Glomerular endothelial cell (primary cell): ENCODE results near the gene OSBPL8. TPM values are rescaled to one million over a fixed set of nuclear protein-coding genes. Genes with fewer than 3 reads are reported as not detected.
"Not testable (repeated sequence)": the region's sequence is repeated elsewhere in the genome, so short reads cannot be mapped to it uniquely, and the experiment has no call there.

Experiments
- DNase-seq: peaks from one replicate; pipeline ENCODE4 v3.0.0-alpha.2; 2011; ENCODE audit warnings: low read depth, low spot score; ENCODE audit errors: extremely low read depth
- total RNA-seq: library from RNA; depleted of rRNA; stranded (reverse); fragments of >200 nt; gene quantifications from 2 replicates; pipeline ENCODE4 v1.2.3, GENCODE V29; 2015

OSBPL8 gene
- total RNA-seq, 1 donor from 2014 or later, result 55.0 TPM

DNA sequence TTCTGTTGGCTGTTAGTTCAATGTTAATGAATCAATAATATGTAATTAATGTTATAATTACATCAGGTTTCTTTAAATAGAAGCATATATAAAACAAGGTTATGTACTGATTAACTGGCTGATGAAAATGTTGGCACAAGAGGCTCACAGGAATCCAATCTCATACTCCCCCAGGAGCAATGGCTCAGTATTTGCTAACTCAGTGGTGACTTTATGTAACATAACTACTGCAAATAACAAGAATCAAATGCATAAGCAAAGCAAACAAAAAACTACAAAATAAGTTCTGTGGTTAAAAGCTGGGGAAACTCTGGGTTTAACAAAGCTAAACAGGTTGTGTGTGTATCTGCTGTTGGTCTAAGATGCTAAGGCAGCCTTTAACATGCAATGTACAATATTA, 183.6 kb downstream of the OSBPL8 start:
- no peak for DNase-seq

GRCh38 chr12:76375470-76375869, 184.1 kb downstream of the OSBPL8 start:
- no peak for DNase-seq

GRCh38 chr12:76374386-76375020, 185.1 kb downstream of the OSBPL8 start:
- no peak for DNase-seq

DNA sequence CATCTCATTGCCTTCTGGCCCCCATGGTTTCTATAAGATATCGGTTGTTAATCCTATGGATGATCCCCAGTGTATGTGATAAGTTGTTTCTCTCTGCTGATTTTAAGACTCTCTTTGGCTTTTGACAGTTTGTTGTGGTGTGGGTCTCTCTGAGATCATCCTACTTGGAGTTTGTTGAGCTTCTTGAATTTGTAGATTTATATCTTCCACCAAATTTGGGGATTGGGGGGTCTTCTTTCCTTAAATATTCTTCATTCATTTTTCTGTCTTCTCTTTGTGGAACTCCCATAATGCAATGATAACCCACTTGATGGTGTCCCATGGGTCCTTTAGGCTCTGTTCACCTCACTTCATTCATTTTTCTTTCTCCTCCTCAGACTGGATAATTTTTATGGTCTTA, 191.3 kb downstream of the OSBPL8 start:
- no peak for DNase-seq

- no peak for DNase-seq
Observed at GRCh38 chr12:76366163-76366562, 193.4 kb downstream of the OSBPL8 start.

DNA sequence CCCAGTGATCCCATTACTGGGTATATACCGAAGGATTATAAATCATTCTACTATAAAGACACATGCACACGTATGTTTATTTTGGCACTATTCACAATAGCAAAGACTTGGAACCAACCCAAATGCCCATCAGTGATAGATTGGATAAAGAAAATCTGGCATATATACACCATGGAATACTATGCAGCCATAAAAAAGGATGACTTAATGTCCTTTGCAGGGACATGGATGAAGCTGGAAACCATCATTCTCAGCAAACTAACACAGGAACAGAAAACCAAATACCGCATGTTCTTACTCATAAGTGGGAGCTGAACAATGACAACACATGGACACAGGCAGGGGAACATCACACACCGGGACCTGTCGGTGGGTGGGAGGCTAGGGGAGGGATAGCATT, 195.4 kb downstream of the OSBPL8 start:
- not testable (repeated sequence) for DNase-seq

GRCh38 chr12:76360316-76360715, 199.3 kb downstream of the OSBPL8 start:
- DNase-seq, result no peak

- DNase-seq, result no peak
Observed at GRCh38 chr12:76356071-76356470, 203.5 kb downstream of the OSBPL8 start.

GRCh38 chr12:76348079-76348901, 211.3 kb downstream of the OSBPL8 start, which contains the start of gene BBS10:
BBS10 (minus strand) TSS chr12:76348415; CDS start chr12:76348358, 57 bp downstream.
- peak; percentile 70 for DNase-seq

DNA sequence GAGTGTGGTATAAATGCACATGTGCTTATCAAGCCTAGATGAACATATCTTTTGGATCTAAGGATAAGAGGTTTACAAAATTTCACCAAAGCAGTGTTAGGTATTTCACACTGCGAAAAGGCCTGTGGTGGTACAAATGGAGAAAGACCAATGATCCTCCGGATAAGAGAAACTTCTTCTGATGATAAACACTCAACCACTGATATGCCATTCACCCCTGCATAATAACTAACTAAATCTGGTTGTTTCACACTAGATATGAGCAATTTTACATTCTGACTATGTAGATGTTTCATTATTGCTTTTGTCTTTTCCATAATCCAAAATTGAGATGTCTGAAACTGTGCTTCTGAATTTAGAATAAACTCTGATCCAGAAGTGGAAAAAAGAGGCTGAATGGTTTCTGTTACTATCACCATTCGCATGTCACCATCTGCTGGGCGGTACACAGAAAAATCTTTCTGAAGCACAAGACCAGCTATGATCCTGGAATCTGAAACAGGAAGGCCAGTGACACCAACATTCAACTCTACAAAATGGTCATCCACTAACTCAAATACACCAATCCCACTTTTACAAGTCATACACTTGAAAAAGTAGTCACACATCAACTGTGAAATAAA, 212.7 kb downstream of the OSBPL8 start:
- DNase-seq, result peak; percentile 41

- no peak for DNase-seq
Observed at GRCh38 chr12:76346236-76346635, 213.3 kb downstream of the OSBPL8 start.

DNA sequence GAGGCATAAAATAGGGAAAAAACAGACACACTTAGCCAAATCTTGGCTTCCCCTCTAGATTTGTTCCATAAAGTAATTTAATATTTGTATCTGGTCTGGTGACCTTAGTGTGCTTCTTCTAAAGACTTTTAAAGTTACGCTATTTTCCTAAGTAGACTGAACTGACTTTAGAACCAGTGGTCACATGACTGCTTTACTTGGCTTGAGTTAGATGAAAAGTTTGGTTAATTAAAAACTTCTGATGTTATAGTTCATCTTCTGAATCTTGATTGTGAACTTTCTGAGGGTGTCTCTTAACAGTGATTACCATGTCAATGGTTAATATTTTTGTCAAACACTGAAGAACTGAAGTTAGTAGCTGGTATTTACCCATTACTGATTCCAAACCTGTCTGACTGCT, 214.0 kb downstream of the OSBPL8 start:
- no peak for DNase-seq

- DNase-seq, result peak; percentile 33
Observed at GRCh38 chr12:76341436-76342030, 218.0 kb downstream of the OSBPL8 start.

DNA sequence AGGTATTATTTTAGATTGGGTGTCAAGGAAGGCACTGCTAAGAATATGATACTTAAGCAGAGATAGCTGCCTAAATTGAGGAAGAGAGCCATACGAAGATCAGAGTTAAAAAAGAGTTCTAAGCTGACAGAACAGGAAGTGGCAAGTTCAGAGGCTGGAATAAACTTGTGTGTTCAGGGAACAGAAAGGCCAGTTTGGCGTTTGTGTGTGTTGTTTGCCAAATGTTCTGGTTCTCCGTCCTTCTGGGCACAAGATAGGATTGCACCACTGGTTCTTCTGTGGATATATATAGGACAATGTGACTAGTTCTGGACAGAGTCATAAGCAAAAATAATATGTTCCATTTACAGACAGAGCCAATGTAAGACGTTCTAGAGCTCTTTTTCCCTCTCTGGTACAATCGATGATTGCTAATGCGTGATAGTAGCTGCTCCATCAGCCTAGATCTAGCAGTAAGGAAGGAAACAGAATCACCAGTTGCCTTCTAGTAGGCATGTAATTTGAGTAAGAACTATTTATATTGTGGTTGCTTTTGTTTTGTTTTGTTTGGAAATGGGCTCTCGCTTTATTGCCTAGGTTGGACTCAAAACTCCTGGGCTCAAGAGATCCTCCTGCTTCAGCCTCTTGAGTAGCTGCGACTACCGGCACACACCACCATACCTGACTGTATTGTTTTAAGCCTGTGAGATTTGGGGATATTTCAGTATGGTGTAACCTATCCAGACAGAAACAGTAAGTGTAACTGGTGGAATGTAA, 218.7 kb downstream of the OSBPL8 start:
- no peak for DNase-seq

DNA sequence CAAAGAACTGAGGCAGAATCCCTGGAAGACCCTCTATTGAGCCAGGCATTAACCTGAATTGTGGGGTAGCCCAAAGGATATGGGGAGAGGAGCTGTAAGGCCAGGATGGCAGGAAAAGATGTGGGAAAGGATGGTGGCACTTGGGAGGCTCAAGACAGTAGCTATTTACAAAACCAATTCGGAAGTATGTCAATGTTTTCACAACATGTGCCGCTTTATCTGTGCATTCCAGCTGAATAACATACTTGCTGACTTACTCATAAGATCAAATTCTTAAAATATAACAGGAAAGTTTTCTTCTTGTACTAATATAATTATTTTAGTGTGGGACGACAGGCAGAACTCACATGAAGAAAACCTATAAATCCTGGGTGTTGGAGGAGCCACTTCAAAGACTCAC, 222.0 kb downstream of the OSBPL8 start:
- peak; percentile 16 for DNase-seq

- DNase-seq, result no peak
Observed at GRCh38 chr12:76332606-76333005, 227.0 kb downstream of the OSBPL8 start.

DNA sequence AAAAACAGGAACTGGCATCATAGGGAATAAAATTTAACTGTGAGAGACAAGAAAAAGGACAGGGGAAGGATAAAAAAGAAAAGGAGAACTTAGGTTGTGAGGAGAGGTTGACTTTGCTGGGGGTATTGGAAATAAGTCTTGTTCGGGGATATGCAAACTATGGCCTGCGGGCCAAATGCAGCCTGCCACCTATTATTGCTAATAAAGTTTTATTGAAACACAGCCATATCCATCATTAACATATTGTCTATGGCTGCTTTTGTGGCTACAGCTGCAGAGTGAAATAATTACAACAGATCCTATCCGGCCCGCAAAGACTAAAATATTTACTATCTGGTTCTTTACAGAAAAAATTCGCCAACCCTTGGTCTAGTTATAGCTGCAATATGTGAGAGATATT, 230.0 kb downstream of the OSBPL8 start:
- no peak for DNase-seq

GRCh38 chr12:76329159-76329558, 230.4 kb downstream of the OSBPL8 start:
- DNase-seq, result peak; percentile 25

DNA sequence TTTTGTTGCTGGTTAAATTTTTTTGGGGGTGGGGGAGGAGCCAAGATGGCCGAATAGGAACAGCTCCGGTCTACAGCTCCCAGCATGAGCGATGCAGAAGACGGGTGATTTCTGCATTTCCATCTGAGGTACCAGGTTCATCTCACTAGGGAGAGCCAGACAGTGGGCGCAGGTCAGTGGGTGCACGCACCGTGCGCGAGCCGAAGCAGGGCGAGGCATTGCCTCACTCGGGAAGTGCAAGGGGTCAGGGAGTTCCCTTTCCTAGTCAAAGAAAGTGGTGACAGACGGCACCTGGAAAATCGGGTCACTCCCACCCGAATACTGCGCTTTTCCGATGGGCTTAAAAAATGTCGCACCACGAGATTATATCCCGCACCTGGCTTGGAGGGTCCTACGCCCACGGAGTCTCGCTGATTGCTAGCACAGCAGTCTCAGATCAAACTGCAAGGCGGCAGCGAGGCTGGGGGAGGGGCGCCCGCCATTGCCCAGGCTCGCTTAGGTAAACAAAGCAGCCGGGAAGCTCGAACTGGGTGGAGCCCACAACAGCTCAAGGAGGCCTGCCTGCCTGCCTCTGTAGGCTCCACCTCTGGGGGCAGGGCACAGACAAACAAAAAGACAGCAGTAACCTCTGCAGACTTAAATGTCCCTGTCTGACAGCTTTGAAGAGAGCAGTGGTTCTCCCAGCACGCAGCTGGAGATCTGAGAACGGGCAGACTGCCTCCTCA, 239.8 kb downstream of the OSBPL8 start:
- not testable (repeated sequence) for DNase-seq
